ENCODE results near the gene DRG2. TPM values are rescaled to one million over a fixed set of nuclear protein-coding genes. Genes with fewer than 3 reads are reported as not detected.
A peak's percentile ranks its signal among the peaks of the same experiment; 100 is the strongest.

The DRG2 gene
- total and polyA plus RNA-seq, 9 of the 15 experiments (the other 6 are each of a cell fraction or from before 2014, with no cell fraction given) = 6.6 to 36.7 (median 26.1) TPM

DNA sequence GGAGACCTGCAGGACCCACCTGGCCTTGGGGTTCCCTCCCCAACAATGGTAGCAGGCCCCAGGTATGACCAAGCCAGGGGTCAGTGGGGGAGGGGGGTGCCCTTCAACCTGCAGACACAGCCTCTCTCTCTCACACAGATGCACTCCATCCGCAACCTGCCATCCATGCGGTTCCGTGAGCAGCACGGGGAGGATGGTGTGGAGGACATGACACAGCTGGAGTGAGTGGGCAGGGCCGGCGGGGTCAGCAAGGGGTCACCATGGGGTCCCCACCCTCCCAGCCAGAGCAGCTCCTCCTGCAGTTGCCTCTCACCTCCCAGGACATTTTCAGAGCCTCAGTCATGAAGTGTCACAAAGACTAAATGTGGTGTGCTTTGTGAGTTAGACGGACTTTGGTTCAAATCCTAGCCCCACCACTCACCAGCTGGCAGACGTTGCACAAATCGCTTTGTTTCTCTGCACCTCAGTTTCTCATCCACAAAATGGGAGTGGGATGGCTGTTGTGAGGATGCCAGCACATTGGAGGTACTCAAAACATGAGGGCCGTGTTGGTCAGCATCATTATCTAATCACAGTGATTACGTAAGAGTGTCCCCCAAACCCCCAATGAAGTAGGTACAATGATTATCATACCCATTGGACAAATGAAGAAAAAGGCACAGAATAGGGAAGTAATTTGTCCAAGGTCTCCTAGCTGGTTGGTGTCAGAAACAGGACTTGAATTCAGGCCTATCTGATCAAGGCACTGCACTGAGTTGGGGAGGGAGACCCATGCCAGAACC, 36.8 kb downstream of the DRG2 start:
- CTCF ChIA-PET (ENCODE audit: low intra/inter-chr PET ratio) = no interaction called here
- in situ Hi-C loops (cut with MboI) = no loop called here

More for the DNA sequence above, 36.8 kb downstream of the DRG2 start:
- Histone ChIP-seq H3K9me3 (replicated peaks; ENCODE audit: control insufficient read depth, insufficient read depth, low read depth, low read length) (no peaks in the 10 kb centered on the region), H3K4me2 (ENCODE audit: insufficient read depth, low read length) (no peak overlapping the region), H3K79me2 (ENCODE audit: control insufficient read depth, insufficient read depth, low read length) (no peaks in the 10 kb centered on the region), H3K27ac (ENCODE audit: extremely low read depth, low read depth, low read length) (no peak overlapping the region), H2AFZ (ENCODE audit: low read depth, low read length) (no peak overlapping the region), H3K9ac (ENCODE audit: insufficient read depth in 1 of 2, low read depth in 2 of 2, low read length in 2 of 2) (no peak overlapping the region), H3K9me1 (ENCODE audit: control insufficient read depth, insufficient read depth, low read length) (no peaks in the 10 kb centered on the region), H3K4me3 (no peak overlapping the region), H3K36me3 (ENCODE audit: control insufficient read depth, insufficient read depth, low read length) (no peaks in the 10 kb centered on the region), H3K27me3 (ENCODE audit: control insufficient read depth in 2 of 2, insufficient read depth in 2 of 2, low read length in 2 of 2) (peaks cover 0 to 12% of the 10 kb centered on the region in 2 experiments; a peak in 2 of 5 replicates), H3K4me1 (replicated peaks in 1 of 2; ENCODE audit: control insufficient read depth in 2 of 2, insufficient read depth in 2 of 2, low read length in 2 of 2) (peaks cover 0 to 8% of the 10 kb centered on the region in 2 experiments; a peak in 1 of 5 replicates), H4K20me1 (replicated peaks; ENCODE audit: control insufficient read depth, insufficient read depth, low read length) (no peaks in the 10 kb centered on the region)
- WGBS (ENCODE audit: insufficient coverage, low coverage, missing lambda C conversion rate) = 10% methylated on average over 10 of the region's 11 CpGs
- TF ChIP-seq, protein P1, sequence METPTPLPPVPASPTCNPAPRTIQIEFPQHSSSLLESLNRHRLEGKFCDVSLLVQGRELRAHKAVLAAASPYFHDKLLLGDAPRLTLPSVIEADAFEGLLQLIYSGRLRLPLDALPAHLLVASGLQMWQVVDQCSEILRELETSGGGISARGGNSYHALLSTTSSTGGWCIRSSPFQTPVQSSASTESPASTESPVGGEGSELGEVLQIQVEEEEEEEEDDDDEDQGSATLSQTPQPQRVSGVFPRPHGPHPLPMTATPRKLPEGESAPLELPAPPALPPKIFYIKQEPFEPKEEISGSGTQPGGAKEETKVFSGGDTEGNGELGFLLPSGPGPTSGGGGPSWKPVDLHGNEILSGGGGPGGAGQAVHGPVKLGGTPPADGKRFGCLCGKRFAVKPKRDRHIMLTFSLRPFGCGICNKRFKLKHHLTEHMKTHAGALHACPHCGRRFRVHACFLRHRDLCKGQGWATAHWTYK (CRISPR knock-in tag; IDR thresholded peaks at IDR 0.05) = no peak
- TF ChIP-seq SREBF2 (CRISPR knock-in tag; IDR thresholded peaks at IDR 0.05) (no peak), ZBTB7A (IDR thresholded peaks at IDR 0.05; ENCODE audit: borderline replicate concordance, control insufficient read depth, low read depth, low read length) (peak; percentile 41; the same call in 1 of the 2 replicates), CEBPB (tag; IDR thresholded peaks at IDR 0.05) (peak; percentile 68; the same call in 1 of the 2 replicates)
- intact Hi-C loops (cut with micrococcal nuclease) = no loop called here
- BruUV-seq (replicated peaks) = no TSS peak
- ATAC-seq (peak; percentile 28; the same call in 1 of the 3 replicates), DNase-seq (ENCODE audit: extremely low read depth in 1 of 4, low spot score in 3 of 4) (peak in 3 of 4 experiments; percentile 25 to 42 (median 32)), FAIRE-seq (no peak)
- POLR2A ChIA-PET = interaction anchor here (0.7 to 1.1 kb wide), 2 partner anchors 10 to 122 kb away, joined by 3 read pairs; no protein-coding TSS in a partner anchor
